Measurements from ENCODE around the gene P2RX1.
"Not testable (repeated sequence)": the region's sequence is repeated elsewhere in the genome, so short reads cannot be mapped to it uniquely, and the experiment has no call there.

Gene P2RX1

DNA sequence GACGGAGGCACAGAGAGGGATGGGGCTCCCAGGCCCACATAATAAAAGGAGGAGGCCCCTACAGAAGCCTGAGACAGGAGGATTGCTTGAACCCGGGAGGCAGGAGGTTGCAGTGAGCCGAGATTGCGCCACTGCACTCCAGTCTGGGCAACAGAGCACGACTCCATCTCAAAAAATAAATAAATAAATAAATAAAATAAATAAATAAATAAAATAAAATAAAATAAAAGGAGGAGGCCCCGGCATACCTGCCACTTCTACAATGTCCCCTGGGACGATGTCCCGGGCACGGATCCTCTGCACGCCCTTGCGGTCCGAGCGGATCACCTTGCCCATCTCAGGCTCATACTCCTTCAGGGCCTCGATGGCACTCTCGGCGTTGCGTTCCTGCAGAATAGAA is 34.7 kb upstream of the P2RX1 start:
- no peak for DNase-seq

DNA sequence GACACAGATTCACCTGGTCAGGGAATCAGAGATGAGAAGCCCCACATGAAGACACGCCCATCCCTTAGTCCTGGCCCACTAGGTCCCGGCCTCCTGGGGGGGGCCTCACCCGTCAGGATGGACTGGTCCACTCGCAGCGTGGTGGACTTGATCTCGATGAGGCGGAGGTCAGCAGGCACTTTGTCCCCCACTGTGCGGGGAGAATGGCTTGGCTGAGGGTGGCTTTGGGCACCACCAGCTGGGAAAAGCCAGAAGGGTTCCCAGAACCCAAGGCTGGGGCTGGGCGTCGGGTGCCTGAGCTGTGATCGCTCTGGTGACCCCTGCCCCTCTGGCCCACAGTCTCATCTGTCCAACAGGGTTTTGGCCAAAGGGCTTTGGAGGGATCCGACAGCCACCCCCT is 34.3 kb upstream of the P2RX1 start:
- DNase-seq = no peak

DNA sequence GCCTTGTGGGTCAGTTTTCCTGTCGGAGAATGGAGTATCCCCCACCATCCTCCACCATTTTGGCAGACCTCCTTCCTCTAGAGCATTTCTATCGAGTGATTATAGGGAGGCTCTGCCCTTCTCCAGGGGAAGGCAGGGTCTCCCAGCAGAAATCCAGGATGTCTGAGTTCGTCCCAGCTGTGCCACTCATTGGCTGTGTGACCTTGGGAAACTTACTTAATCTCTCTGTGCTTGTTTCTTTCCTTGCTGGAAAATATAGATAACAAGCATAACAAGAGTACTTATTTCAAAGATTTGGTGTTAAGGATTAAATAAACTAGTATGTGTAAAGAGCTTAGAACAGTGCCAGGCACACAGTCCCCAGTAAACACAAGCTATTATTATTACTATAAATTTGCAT is 33.2 kb upstream of the P2RX1 start:
- no peak for DNase-seq

DNA sequence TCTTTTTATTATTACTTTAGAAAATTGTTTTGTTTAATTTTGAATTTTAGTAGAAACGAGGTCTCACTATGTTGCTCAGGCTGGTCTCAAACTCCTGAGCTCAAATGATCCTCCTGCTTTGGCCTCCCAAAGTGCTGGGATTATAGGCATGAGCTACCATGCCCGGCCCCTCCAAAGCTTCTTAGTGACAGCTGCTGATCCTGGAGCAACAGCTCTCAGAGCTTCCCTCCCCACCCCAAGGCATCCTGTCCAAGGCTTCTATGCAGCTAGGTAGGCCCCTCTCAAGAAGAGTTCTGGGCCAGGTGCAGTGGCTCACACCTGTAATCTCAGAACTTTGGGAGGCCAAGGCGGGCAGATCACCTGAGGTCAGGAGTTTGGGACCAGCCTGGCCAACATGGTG is 32.3 kb upstream of the P2RX1 start:
- DNase-seq = not testable (repeated sequence)

DNA sequence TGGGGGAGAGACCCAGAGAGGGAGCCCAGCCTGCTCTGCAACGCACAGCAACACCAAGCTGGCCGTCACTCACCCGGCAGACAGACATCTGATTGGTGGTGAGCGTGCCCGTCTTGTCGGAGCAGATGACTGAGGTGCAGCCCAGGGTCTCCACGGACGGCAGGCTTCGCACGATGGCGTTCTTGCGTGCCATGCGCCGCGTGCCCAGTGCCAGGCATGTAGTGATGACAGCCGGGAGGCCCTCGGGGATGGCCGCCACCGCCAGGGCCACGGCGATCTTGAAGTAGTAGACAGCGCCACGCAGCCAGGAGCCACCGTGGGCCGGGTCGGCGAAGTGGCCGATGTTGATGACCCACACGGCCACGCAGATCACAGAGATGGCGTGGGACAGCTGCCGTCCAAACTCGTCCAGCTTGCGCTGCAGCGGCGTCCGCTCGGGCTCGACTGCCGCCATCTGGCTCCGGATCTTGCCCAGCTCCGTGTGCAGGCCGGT is 31.1 kb upstream of the P2RX1 start:
- DNase-seq = no peak

DNA sequence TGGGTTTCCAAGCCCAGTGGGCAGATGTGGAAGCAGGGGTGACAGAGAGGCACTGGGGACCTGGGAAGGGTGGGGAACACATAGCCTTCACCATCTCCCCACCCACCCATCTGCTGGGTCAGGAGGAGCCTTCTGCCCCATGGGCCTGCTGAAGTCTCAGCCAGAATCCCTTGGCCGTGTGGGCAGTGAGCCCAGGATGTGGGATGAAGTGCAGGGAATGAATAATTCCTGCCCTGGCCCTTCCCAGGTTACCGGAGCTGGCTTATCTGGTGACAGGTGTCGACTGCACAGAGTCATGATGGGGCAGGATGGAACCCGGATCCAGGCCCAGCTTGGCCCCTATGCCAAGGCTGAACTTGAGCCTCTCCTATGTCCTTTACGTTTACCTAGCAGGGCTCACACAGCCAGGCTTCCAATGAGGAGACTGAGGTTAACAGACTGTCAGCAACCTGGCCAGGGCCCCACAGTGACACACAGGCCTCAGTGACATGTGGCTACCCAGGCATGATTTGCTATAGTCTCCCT is 30.5 kb upstream of the P2RX1 start:
- DNase-seq = no peak

DNA sequence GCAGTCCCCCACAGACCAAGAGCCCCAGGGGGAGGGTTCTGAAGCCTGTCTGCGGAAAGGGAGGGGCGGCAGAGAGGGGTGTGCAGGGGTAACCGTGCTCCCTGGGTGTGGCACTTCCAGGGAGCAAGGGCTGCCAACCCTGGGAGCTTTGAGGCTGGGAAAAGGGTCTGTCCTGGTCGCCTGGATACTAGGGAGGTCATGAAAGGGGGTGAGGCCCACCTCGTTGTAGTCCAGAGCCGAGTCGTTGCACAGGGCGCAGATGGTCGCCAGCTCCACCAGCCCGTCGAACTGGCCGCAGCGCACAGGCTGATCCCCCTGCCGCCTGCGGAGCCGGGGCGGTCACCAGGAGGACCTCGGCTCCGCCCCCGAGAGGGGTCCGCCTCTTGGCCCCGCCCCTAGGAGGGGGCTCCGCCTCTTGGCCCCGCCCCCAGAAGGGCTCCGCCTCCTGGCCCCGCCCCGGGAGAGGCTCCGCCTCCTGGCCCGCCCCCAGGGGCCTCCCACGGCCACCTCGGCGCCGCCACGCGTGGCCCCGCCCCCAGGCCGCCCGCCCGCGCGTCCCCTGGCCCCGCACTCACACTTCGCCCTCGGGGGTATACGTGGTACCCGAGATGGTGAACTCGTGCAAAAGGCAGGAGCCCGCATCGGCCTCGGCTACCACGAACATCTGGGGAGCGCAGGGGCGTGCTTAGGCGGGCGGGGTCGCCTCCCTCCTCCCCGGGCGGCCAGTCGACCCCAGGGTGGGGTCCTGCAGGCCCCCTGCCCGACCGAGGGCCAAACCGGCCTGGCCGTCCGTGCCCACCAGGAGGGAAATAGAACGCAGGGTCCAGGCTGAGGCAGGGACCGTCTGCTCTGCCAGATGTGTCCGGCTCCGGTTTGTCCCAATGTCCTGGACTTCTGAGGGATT is 28.5 kb upstream of the P2RX1 start:
- DNase-seq = no peak

DNA sequence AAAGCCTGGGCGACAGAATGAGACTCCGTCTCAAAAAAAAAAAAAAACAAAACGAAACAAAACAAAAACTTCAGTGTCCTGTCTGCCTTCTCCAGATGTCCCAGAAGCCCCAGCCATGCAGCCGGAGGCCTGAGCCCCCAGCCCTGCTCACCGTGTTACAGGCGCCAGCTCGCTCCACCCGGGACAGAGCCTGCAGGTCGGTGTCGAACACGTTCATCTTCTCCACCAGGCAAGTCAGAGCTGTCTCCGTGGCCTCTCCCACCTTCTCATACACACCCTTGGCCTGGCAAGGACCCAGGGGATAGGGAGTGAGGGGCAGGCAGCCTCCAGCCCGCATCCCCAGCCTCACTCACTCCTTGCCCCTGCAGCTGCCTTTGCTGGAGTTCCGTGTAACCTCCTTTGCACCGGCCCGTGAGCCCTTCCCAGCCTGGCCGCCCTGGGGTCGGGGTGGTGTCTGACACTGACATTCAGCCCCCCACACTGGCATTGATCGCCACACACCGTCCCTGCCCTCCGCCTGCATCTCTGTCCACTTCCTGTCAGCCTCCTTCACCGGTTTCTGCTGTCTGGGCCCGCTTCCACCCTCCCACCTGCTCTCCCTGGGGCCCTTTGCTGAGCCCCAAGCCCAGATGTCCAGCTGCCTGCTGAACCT is 27.1 kb upstream of the P2RX1 start:
- DNase-seq = no peak

DNA sequence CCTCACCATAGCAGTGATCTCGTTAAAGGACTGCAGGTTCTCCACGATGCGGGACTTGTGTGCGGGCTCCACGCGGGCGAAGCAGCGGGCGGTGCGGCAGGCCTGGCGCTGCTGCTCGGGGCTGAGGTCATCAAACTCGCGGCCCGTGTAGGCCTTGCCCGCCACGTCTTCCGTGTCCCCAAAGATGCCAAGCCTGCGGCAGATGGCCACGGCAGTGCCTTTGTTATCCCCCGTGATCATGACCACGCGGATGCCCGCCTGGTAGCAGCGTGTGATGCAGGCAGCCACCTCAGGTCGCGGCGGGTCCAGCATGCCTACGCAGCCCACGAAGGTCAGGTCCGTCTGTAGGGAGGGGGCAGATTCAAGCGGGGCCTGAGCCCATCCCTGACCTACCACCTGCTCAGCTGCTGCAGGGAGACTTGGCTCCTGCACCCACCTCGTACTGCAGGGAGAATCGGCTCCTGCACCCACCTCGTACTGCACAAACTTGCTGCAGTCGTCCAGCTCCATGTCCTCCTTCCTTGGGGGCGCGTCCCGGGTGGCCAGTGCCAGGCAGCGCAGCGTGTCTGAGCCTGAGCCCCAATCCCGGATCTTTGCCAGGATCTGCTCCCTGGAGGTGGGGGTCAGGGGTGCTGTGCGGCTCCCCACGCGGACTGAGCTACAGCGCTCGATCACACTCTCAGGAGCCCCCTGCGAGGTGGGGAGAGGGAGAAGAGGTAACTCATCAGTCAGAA is 24.9 kb upstream of the P2RX1 start:
- no peak for DNase-seq

DNA sequence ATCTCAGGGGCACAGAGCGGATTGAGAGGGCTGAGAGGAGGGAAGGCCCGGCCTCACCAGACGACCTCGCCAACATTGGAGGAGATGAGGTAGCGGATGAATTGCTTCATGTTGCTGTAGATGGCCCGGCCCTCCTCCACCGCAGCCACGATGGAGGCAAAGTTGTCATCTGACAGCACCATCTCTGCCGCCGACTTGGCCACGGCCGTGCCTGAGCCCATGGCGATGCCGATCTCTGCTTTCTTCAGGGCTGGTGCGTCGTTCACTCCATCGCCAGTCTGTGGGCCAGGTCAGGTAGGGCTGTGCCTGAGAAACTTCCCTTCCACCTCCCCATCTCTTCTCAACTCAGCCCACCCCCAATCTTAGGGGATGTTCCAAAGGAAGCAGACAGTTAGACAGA is 21.1 kb upstream of the P2RX1 start:
- DNase-seq = no peak

DNA sequence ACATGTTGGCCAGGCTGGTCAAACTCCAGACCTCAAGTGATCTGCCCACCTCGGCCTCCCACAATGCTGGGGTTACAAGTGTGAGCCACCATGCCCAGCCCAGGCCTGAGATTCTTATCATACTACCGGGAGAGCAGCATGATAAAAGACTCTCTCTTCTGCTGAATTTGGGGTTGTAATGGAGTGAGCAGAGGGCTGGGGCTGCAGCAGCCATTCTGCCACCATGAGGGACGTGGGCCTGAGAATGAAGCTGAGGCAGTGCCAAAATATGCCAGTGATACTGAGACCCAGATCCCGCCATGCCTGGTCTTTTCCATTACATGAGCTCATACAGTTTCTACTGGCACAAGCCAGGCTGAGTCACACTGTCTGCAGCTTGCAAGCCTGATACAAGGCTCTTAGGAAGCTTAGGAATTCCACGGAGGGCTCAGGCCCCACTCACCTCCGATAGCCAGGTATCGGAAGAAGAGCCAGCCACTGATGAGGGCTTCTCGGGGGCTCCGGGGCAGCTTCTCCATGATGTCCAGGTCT is 19.6 kb upstream of the P2RX1 start:
- no peak for DNase-seq

DNA sequence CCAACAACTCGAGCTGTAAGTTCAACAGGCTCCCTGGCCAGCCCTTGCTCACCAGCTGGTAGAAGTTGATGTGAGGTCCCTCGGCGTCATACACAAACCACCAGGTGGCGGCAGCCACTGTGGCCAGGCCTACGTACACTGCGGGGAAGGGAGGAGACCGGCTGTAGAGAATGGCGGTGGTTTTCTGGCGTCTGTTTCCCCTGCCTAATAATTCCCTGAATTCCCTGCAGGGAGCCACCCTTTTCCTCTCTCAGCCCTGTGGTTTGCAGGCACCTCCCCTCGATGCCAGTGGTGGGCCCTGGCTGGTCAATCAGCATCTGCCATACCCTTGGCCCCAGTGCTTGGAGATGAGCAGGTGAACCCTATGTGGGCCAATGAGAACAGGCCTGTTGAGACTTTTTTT is 18.9 kb upstream of the P2RX1 start:
- DNase-seq = peak; percentile 40

DNA sequence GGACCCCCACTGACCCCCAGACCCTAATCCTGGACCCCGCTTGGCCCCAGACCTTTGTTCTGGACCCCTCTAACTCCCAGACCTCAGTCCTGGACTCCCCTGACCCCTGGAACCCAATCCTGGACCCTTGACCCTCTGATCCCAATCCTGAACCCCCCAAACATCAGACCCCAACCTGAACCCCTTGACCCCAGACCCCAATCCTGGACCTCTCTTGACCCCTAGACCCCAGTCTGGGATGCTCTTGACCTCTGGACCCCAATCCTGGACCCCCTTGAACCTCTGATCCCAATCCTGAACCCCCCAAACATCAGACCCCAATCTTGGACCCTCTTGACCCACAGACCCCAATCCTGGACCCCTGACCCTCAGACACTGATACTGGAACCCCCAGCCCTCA is 13.5 kb upstream of the P2RX1 start:
- DNase-seq = no peak

DNA sequence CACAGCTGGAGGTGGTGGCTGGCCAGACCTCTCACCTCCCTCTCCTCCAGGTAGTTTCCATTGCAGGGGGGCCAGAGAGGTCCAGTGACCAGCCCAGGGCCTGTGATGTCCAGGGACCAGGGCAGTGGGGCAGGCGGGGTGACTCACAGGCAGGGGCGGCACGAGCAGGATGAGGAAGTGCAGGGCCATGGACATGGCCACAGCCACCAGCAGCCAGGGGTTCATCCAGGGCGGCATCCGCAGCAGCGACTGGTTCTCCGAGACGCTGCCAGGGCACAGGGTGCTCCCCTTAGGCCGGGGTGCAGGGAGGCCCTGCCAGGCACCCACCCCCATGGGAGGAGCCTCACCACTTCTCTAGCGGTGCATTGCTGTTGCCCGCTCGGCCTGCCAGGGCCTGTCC is 12.9 kb upstream of the P2RX1 start:
- DNase-seq = no peak

DNA sequence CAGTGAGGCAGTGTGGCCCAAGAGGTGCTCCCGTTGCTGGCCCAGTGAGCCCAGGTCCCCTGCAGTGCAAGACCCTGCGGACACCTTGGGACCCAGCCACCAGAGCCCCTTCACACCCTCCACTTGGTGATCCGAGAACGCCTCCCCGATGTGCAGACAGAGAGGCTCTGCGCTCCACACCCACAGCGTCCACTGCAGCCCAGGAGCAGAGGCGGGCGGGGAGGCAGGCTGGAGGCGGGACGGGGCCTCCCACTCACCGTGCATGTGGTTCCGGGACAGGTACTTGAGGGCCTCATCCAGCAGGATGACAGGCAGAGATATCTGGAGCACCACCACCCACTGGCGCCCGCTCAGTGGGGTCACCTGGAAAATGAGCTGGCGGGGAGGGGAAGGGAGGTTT is 12.1 kb upstream of the P2RX1 start:
- no peak for DNase-seq

DNA sequence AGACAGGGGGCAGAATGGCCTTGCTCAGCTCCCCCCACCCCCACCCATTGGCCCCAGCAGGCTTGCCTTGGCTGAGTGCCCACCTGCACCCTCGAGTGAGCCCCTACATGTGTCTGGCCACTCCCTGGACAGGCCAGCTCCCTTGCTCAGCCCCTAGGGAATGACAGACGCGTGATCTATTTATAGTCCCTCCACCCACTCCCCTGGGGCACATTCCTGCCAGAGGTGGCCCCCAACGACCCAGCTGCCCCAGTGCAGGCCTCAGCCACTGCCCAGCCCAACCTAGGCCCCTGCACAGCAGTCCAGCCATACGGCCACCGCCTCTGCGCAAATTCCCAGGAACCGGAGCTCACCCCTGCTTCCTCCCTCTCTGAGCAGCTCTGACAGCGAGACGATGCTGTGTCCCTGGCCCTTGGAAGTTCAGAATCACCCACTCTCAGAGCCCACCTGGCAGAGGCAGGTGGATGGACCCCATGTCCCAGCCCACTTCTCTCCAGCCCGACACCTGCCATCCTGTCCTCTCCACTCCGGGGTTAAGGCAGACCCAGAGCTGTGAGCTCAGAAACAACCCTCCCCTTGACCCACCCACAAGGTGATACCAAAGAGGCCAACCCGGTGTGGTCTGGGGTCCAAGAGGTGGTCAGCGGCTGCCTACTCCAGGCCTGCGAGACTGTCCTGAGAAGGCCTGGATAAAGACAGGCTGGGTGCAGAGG is 11.5 kb upstream of the P2RX1 start:
- DNase-seq = no peak

DNA sequence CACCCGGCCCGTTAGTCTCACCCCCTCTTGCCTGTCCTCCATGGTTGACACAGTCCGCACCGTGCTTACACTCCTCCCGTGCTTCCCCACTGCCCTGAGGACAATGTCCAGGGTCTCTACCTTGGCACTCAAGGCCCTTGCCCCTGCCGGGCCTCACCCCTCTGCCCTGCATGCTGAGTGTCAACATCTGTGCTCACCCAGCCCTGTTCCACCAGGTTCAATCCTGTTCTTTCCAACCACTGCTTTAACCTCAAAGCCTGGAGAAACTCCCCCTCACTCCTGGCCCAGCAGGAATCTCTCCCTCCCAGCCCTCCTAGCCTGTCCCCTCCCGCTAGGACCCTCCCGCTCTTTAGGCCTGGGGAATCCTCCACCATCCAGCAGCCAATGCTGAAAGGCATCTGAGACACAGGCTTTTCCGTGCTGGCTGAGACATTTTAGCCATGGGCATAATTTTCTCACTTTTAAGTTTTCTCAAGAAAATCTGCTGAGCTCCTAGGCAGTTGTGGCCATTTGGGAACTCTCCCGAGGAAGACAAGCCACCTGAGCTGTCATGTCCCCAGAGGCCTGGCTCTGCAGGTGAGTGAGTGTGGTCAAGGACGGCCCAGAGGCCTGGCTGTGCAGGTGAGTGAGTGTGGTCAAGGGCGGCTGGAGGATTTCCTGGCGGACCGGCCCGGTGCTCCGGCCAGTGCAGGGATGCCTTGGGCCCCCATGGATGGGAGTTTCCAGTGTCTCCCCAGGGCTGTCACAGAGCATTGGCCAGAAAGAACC is 10.8 kb upstream of the P2RX1 start:
- DNase-seq = no peak

DNA sequence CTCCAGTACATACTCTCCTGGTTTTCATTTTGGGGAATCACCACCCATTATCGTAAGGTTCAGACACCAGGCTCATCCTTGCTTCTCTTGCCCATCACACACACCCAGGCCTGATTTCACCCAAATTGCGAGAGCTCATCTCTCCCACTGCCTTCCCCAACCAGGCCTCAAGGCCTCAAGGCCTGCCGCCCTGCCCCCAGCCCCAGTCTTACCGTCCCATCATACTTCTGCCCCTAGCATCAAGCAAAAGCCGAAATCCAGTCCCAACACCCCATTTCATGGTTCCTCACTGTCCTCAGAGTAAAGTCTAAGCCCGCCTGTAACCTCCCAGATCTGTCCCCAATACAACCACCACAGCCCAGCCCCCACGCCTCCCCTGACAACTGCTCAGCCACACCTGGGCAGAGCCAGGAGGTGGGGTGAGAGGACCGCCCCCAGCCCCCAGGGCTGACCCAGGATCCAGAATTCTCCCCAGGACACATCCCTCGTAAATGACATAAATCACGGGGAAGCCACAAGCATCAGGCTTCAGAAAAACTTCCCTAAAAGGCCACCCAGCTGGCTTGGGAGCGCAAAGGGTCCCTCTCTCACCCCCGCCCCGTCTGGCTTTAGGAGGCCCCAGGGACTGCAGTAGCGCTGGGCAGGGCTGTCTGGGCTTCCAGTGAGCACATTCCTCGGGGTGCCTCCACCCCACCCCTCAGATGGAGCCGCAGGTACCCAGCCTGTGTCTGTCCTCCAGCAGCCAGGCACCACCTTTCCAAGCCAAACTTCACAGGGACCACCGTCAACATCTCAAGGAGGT is 9.6 kb upstream of the P2RX1 start:
- no peak for DNase-seq

DNA sequence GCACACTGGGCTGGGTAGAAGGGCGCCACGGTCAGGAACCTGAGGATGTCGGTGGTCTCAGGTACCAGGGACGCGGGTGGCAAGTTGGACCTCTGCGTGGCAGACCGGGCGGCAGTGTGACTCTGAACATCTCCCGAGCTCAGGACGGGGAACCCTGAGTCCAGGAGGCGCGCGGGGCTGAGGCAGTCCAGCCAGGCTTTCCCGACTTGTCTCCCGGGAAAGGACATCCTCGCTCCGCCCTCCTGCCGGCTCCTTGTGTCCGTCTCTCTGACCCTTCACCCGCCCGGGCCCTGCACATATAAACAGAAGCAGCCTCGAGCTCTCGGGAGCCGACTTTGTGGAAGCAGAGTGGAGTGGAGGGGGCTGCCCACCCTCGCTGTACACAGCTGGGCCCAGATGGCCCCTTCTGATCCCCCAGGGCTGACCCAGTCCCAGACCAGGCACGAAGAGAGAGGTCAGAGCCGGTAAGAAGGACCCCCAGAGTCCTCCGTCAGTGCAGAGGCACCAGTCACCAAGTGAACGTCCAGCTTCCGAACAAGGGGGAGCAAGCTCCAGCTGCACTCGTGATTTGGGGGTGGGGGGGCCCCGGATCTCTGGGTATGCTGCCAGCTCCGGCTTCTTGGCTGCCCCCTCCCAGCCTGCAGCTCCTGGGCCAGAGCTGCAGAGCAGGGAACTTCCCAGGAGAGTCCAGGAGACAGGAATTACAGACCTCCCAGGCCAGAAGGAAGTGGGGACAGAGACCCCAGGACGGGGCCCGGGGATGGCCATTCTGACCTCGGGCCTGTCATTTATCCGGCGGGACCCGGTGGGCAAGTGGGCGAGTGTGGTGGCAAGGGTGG is 8.5 kb upstream of the P2RX1 start:
- DNase-seq = no peak
